ENCODE data around the gene UBR1. TPM values are rescaled to one million over a fixed set of nuclear protein-coding genes. Genes with fewer than 3 reads are reported as not detected.
A peak's percentile ranks its signal among the peaks of the same experiment; 100 is the strongest.

UBR1 gene
- polyA plus RNA-seq, 1 experiment, result 6.5 TPM

GRCh38 chr15:43107751-43108150, 1.9 kb upstream of the UBR1 start:
- POLR2A ChIA-PET, result no interaction called here
- no peaks in the 10 kb centered on the region for H3K36me3 ChIP-seq (ENCODE audit: control insufficient read depth, insufficient read depth, low read length)
- TF ChIP-seq CTCF (IDR thresholded peaks at IDR 0.05; ENCODE audit: insufficient read depth, low read depth, low read length), result no peak
- no peak for DNase-seq (ENCODE audit: low read depth)
- H3K4me3 ChIP-seq (ENCODE audit: low read depth, low read length), result no peak overlapping the region
- CTCF ChIA-PET, result no interaction called here
- H3K27me3 ChIP-seq (ENCODE audit: control insufficient read depth, insufficient read depth, low read length), result no peaks in the 10 kb centered on the region

- TF ChIP-seq CTCF (IDR thresholded peaks at IDR 0.05; ENCODE audit: insufficient read depth, low read depth, low read length), result no peak
- DNase-seq (ENCODE audit: low read depth), result no peak
- Histone ChIP-seq H3K36me3 (ENCODE audit: control insufficient read depth, insufficient read depth, low read length) (peaks cover 1% of the 10 kb centered on the region; the same call in 1 of the 2 replicates), H3K4me3 (ENCODE audit: low read depth, low read length) (peak overlapping the region; percentile 84), H3K27me3 (ENCODE audit: control insufficient read depth, insufficient read depth, low read length) (no peaks in the 10 kb centered on the region)
- ChIA-PET POLR2A (no interaction called here), CTCF (interaction anchor here (0.6 to 1.5 kb wide), 2 partner anchors 16 to 1875 kb away, joined by 3 to 4 read pairs; partner anchors contain the start of gene CHP1)
Observed at GRCh38 chr15:43106486-43106829, 620 bp upstream of the UBR1 start.

- ChIA-PET POLR2A (no interaction called here), CTCF (interaction anchor here (1.8 kb wide), 1 partner anchor 21 kb away, joined by 4 read pairs; no protein-coding TSS in a partner anchor)
- TF ChIP-seq CTCF (IDR thresholded peaks at IDR 0.05; ENCODE audit: insufficient read depth, low read depth, low read length), result no peak
- H3K4me3 ChIP-seq (ENCODE audit: low read depth, low read length), result peak overlapping the region; percentile 84
- no peak for DNase-seq (ENCODE audit: low read depth)
- H3K36me3 ChIP-seq (ENCODE audit: control insufficient read depth, insufficient read depth, low read length), result peaks cover 1% of the 10 kb centered on the region; the same call in 1 of the 2 replicates
- no peaks in the 10 kb centered on the region for H3K27me3 ChIP-seq (ENCODE audit: control insufficient read depth, insufficient read depth, low read length)
Observed at GRCh38 chr15:43105077-43105736, 631 bp downstream of the UBR1 start.

GRCh38 chr15:43104426-43104825, 1.4 kb downstream of the UBR1 start:
- CTCF ChIA-PET, result interaction anchor here (1.8 to 2.0 kb wide), 2 partner anchors 13 to 20 kb away, joined by 4 to 8 read pairs; no protein-coding TSS in a partner anchor
- POLR2A ChIA-PET, result no interaction called here

GRCh38 chr15:43103907-43104306, 1.9 kb downstream of the UBR1 start:
- Histone ChIP-seq H3K36me3 (ENCODE audit: control insufficient read depth, insufficient read depth, low read length) (peaks cover 1% of the 10 kb centered on the region; the same call in 1 of the 2 replicates), H3K27me3 (ENCODE audit: control insufficient read depth, insufficient read depth, low read length) (no peaks in the 10 kb centered on the region), H3K4me3 (ENCODE audit: low read depth, low read length) (no peak overlapping the region)
- TF ChIP-seq CTCF (IDR thresholded peaks at IDR 0.05; ENCODE audit: insufficient read depth, low read depth, low read length), result no peak
- ChIA-PET CTCF (interaction anchor here (1.0 to 2.0 kb wide), 3 partner anchors 12 to 110 kb away, joined by 3 to 8 read pairs (median 4); no protein-coding TSS in a partner anchor), POLR2A (no interaction called here)
- no peak for DNase-seq (ENCODE audit: low read depth)

More at GRCh38 chr15:43104426-43104825, 1.4 kb downstream of the UBR1 start:
- Histone ChIP-seq H3K27me3 (ENCODE audit: control insufficient read depth, insufficient read depth, low read length) (no peaks in the 10 kb centered on the region), H3K4me3 (ENCODE audit: low read depth, low read length) (no peak overlapping the region), H3K36me3 (ENCODE audit: control insufficient read depth, insufficient read depth, low read length) (peaks cover 1% of the 10 kb centered on the region; the same call in 1 of the 2 replicates)
- DNase-seq (ENCODE audit: low read depth), result no peak
- TF ChIP-seq CTCF (IDR thresholded peaks at IDR 0.05; ENCODE audit: insufficient read depth, low read depth, low read length), result no peak

All from BJ (cell line).